Subcutaneous adipose tissue (tissue), 4 donors: Measurements from ENCODE around the gene NCSTN. TPM values are rescaled to one million over a fixed set of nuclear protein-coding genes. Genes with fewer than 3 reads are reported as not detected.

ENCODE experiments used
- CTCF ChIP-seq: fragments of 450-650 bp; IDR thresholded peaks from one replicate; pipeline ENCODE4 v1.5.1; 2016; ENCODE audit warnings: low read depth, mild to moderate bottlenecking, control low read depth, antibody characterized with exemption, moderate library complexity
- total RNA-seq, 4 donors: library from RNA; depleted of rRNA; stranded (reverse); fragments of >200 nt; gene quantifications; one replicate each; pipeline ENCODE4 v1.1.0, GENCODE V29; 2016

The NCSTN gene
- total RNA-seq, 4 donors from 2014 or later: 78.7 to 113 (median 88.8) TPM

- TF ChIP-seq CTCF: no peak
Measured at GRCh38 chr1:160346463-160346862, 3.3 kb downstream of the NCSTN start.

- TF ChIP-seq CTCF: no peak
Measured at GRCh38 chr1:160346958-160347357, 3.8 kb downstream of the NCSTN start.

- no peak for TF ChIP-seq CTCF
Measured at GRCh38 chr1:160351629-160352028, 8.4 kb downstream of the NCSTN start.

- TF ChIP-seq CTCF: no peak
Measured at GRCh38 chr1:160352555-160352954, 9.4 kb downstream of the NCSTN start.

GRCh38 chr1:160353223-160353622, 10.0 kb downstream of the NCSTN start:
- TF ChIP-seq CTCF: no peak

GRCh38 chr1:160354388-160354985, 11.3 kb downstream of the NCSTN start:
- TF ChIP-seq CTCF: no peak

- no peak for TF ChIP-seq CTCF
Measured at GRCh38 chr1:160357286-160358002, 14.3 kb downstream of the NCSTN start.
